Loucy (cell line): ENCODE results near the gene MCC.

Experiments used
- CTCF ChIP-seq: fragments of 200-600 bp; sonication (generic); conservative IDR thresholded peaks from 2 replicates; pipeline ENCODE4 v1.5.1; 2014; ENCODE audit warnings: mild to moderate bottlenecking, antibody characterized with exemption, low read length
- EZH2phosphoT487 ChIP-seq: fragments of 200-600 bp; IDR thresholded peaks from 2 replicates; pipeline ENCODE4 v1.6.1; 2018; ENCODE audit warnings: antibody characterized with exemption, mild to moderate bottlenecking, moderate library complexity, borderline replicate concordance

GRCh38 chr5:113062869-113063508, 425.3 kb downstream of the MCC start:
- TF ChIP-seq CTCF (no peak), EZH2phosphoT487 (no peak)
